Activated T-cell treated with anti-CD3 and anti-CD28 coated beads, Interleukin-2, amount 50 U/mL, for 72 hours (primary cell): Measurements from ENCODE around the gene ELMO1. TPM values are rescaled to one million over a fixed set of nuclear protein-coding genes. Genes with fewer than 3 reads are reported as not detected.

ENCODE experiments used
- ATAC-seq, 2 donors: fragments of 150-1000 bp; cut with Tn5 transposase; replicated peaks in 1 of 2; 2 replicates each; pipeline ENCODE4 v1.10.0; 2021; ENCODE audit warnings: moderate library complexity in 2 of 2, mild to moderate bottlenecking in 1 of 2
- DNase-seq, 2 donors: peaks; one replicate each; pipeline ENCODE4 v3.0.0; 2021 to 2022; ENCODE audit warnings: mixed read lengths in 1 of 2
- H3K27ac Mint-ChIP-seq: one replicate; pipeline ENCODE4 v1.8.0; 2022; ENCODE audit warnings: mild to moderate bottlenecking, moderate library complexity, mixed read lengths
- H3K27me3 Mint-ChIP-seq: one replicate; pipeline ENCODE4 v1.8.0; 2022; ENCODE audit warnings: low read depth, mixed read lengths
- H3K36me3 Mint-ChIP-seq, 2 donors: one replicate each; pipeline ENCODE4 v1.8.0; 2022; ENCODE audit warnings: mixed read lengths in 2 of 2, mild to moderate bottlenecking in 1 of 2; ENCODE audit not compliant: insufficient read depth in 2 of 2
- H3K4me1 Mint-ChIP-seq: one replicate; pipeline ENCODE4 v1.8.0; 2022; ENCODE audit warnings: low read depth, mixed read lengths
- H3K4me3 Mint-ChIP-seq, 2 donors: one replicate each; pipeline ENCODE4 v1.8.0; 2022; ENCODE audit warnings: mild to moderate bottlenecking in 2 of 2, mixed read lengths in 2 of 2, moderate library complexity in 2 of 2
- H3K9me3 Mint-ChIP-seq, 2 donors: one replicate each; pipeline ENCODE4 v1.8.0; 2022; ENCODE audit warnings: mixed read lengths in 2 of 2
- total RNA-seq, 2 donors: library from RNA; stranded (reverse); gene quantifications; one replicate each; pipeline ENCODE4 v1.2.3, GENCODE V29; 2022

The ELMO1 gene
- total RNA-seq, 2 donors from 2014 or later: 97.2 to 113 TPM

DNA sequence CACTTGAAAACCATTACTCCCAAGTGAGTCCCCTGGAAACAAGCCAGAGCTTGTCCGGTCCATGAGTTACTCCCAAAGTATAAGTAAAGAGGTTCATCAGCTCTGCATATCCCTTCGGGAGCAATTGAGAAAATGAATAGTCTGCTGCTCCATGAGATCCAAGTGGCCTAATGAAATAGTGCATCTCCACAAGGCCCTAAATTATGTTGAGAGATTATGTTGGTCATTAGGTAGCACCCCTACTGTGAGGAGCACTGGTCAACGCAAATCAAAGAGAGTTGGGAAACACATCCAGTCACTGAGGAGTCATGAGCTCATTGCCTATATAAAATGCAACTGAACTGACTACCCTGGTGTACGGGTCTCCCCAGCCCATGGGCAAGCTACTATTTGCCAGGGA lies 518.9 kb downstream of the ELMO1 start:
- no peaks in the 10 kb centered on the region for H3K27me3 Mint-ChIP-seq
- H3K9me3 Mint-ChIP-seq: peaks cover 3 to 5% of the 10 kb centered on the region in 2 donors
- H3K36me3 Mint-ChIP-seq: peaks cover 5 to 24% of the 10 kb centered on the region in 2 donors
- H3K27ac Mint-ChIP-seq: no peak overlapping the region
- ATAC-seq (no peak), DNase-seq (no peak)
- no peaks in the 10 kb centered on the region for H3K4me1 Mint-ChIP-seq
- H3K4me3 Mint-ChIP-seq: no peak overlapping the region

DNA sequence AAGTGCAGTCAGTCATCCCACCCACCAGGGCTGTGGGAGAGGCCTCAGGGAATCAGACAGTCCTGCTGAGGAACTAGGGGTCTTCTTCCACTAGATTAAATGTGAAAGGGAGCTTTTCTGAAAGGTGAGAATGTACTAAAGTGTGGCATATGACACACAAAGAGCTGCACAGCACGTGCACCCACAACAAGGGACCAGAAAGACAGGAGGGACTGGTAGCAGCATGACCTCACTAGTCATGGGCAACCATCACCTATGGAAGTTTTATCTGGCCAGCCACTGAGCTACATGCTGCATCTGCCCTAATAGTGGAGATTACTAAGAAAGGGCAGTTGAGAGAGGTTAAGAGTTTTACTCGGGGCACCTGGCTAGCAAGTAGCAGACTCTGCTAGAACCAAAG lies 519.9 kb downstream of the ELMO1 start:
- ATAC-seq (no peak), DNase-seq (no peak)
- Mint-ChIP-seq H3K4me1 (no peaks in the 10 kb centered on the region), H3K27ac (no peak overlapping the region), H3K36me3 (peaks cover 5 to 28% of the 10 kb centered on the region in 2 donors), H3K27me3 (no peaks in the 10 kb centered on the region), H3K4me3 (no peak overlapping the region), H3K9me3 (peaks cover 3 to 5% of the 10 kb centered on the region in 2 donors)

DNA sequence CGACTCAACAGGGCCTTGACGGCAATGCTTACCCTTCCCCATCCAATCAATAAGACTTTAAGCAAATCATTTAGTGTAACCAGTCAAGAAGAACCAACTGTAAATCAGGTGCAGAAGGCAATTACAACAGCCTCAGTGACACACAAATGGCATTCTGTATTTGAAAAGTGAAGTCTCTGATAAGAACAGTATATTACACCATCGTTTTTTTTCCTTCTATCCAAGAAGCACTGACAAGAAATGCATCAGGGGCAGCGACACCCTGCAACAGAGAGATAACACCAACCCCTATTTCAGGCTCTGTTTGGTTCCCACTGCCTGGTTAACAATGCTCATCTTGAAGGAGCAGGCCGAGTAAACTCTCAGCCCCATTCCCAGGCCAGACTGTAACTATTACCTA lies 520.4 kb downstream of the ELMO1 start:
- DNase-seq (no peak), ATAC-seq (no peak)
- no peak overlapping the region for H3K27ac Mint-ChIP-seq
- H3K36me3 Mint-ChIP-seq: peaks cover 3 to 29% of the 10 kb centered on the region in 2 donors
- peaks cover under 1 to 5% of the 10 kb centered on the region in 2 donors for H3K9me3 Mint-ChIP-seq
- no peak overlapping the region for H3K4me3 Mint-ChIP-seq
- no peaks in the 10 kb centered on the region for H3K27me3 Mint-ChIP-seq
- no peaks in the 10 kb centered on the region for H3K4me1 Mint-ChIP-seq

DNA sequence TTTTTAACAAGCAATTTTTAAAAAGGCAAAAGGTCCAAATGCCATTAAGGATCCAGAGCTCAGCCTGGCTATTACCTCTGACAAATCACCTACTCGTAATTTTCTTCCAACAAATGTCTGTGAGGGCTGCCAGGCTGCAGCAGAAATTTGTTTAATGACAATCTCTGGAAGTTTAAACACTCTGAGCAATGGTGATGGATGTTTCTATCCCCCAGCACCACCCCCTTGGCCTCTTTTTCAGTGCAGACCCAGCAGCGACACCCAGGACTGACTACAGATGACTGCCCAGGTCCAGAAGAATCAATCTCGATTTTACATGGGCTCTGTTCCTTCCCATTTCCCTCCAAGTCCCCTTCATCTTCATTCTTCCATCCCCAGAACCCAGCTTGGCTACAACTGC lies 523.0 kb downstream of the ELMO1 start:
- Mint-ChIP-seq H3K4me3 (no peak overlapping the region), H3K9me3 (peaks cover 2 to 9% of the 10 kb centered on the region in 2 donors), H3K27ac (no peak overlapping the region), H3K4me1 (no peaks in the 10 kb centered on the region), H3K27me3 (no peaks in the 10 kb centered on the region), H3K36me3 (peaks cover 2 to 29% of the 10 kb centered on the region in 2 donors)
- ATAC-seq (no peak), DNase-seq (no peak)

DNA sequence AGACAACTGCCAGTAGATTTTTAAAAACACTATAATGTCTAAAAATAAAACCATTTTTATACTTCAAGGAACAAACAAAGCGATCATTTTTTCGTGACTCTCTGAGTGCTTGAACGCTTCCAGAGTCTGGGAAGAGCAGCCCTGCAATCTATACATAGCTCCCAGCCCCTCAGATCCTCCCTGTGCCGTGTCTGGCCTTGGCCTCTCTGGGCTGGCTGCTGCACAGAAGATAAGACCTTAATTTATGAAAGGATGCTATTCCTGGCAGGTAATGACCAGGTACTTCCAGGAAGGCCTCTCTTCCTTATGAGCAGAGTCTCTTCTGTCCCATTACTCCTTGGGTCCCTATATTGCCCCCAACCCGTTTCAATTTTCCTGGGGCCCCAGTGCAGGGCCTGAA lies 523.5 kb downstream of the ELMO1 start:
- Mint-ChIP-seq H3K4me3 (no peak overlapping the region), H3K9me3 (peaks cover 2 to 10% of the 10 kb centered on the region in 2 donors), H3K27me3 (no peaks in the 10 kb centered on the region), H3K36me3 (peaks cover 2 to 30% of the 10 kb centered on the region in 2 donors), H3K4me1 (no peaks in the 10 kb centered on the region), H3K27ac (no peak overlapping the region)
- no peak for ATAC-seq
- no peak for DNase-seq

DNA sequence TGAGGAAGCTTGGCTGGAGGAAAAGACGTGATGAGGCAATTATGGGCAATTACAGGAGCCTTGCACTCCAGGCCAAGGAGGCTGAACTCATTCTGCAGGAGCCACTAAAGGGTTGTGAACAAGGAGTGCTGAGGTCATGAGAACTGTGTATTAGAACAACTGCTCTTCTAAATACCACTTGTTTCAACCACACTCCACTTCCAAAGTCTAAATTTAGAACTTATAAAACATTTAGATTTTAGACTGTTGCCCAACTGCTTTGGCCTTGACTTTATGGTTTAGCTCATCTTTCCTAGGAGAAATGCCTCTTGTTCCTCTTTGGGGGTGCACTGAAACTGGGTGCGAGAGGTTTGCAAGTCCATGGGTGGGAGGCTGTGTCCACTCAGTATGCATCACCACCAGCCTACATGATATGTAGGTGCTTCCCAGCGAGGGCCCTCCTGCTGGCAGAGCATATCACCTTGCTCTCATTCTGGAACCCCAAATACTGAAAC lies 524.7 kb downstream of the ELMO1 start:
- Mint-ChIP-seq H3K36me3 (peaks cover 2 to 28% of the 10 kb centered on the region in 2 donors), H3K9me3 (peaks cover 2 to 10% of the 10 kb centered on the region in 2 donors), H3K4me3 (no peak overlapping the region), H3K4me1 (no peaks in the 10 kb centered on the region), H3K27me3 (no peaks in the 10 kb centered on the region), H3K27ac (no peak overlapping the region)
- no peak for ATAC-seq
- DNase-seq: no peak

DNA sequence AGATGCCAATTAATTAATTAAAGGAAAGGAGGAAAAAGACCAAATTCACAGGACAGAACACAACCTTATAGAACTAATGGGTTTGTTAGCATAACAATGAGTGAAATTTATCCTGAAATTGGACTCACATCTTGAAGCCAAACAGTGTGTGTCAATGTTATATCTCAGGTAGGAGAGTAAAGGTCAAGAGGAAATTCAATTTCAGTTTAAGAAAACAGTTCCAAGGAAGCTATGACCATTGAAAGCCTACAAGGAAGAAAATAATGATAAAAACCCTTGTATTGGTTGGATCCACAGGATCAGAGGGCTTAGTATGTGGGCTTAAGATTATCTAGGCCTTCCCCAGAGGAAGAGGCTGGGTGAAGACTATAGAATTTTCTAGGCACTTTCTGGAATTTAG lies 525.5 kb downstream of the ELMO1 start:
- Mint-ChIP-seq H3K4me3 (no peak overlapping the region), H3K4me1 (no peaks in the 10 kb centered on the region), H3K9me3 (peaks cover 2 to 10% of the 10 kb centered on the region in 2 donors), H3K27ac (no peak overlapping the region), H3K36me3 (peaks cover 2 to 28% of the 10 kb centered on the region in 2 donors), H3K27me3 (no peaks in the 10 kb centered on the region)
- ATAC-seq (no peak), DNase-seq (no peak)

DNA sequence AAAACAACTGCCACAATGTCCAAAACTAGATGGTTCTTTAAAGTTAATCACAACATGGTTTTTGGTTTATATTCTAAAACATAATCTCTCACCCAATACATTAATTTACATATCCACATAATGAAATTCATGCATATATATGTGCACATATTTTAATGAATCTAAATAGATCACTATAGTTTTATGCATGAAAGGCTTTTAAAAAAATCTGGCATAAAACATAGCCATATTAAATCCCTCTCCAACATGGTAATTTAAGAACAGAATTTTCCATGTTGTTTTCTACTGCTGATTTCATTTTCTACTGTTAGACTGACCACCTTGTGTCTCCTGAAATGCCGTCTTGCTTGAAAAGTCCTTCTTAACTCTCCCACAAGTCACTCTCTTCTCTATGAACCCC lies 528.2 kb downstream of the ELMO1 start:
- Mint-ChIP-seq H3K9me3 (peaks cover 2 to 8% of the 10 kb centered on the region in 2 donors), H3K4me3 (no peak overlapping the region), H3K27ac (no peak overlapping the region), H3K27me3 (no peaks in the 10 kb centered on the region), H3K4me1 (no peaks in the 10 kb centered on the region), H3K36me3 (peaks cover 2 to 27% of the 10 kb centered on the region in 2 donors)
- DNase-seq: no peak
- no peak for ATAC-seq

DNA sequence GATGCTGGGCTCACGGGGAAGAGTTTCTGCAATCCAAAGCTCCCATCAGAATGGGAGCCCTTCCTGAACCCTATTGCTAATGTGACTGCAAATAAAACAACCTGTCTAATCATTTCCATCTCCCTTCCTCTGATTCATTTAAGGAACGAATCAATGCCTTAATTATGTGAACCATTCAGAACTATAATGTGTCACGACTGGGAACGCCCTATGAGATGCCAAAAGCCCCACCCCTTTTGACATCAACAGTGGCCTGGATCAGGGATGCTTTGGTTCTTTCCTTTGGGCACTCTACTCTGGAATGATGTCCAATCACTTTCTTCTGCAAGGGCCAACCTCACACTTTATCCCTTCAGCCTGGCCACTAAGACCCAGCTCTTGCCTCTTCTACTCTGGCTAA lies 528.9 kb downstream of the ELMO1 start:
- Mint-ChIP-seq H3K27me3 (no peaks in the 10 kb centered on the region), H3K36me3 (peaks cover 2 to 23% of the 10 kb centered on the region in 2 donors), H3K27ac (no peak overlapping the region), H3K4me3 (no peak overlapping the region), H3K9me3 (peaks cover 2 to 8% of the 10 kb centered on the region in 2 donors), H3K4me1 (no peaks in the 10 kb centered on the region)
- ATAC-seq (no peak), DNase-seq (no peak)

DNA sequence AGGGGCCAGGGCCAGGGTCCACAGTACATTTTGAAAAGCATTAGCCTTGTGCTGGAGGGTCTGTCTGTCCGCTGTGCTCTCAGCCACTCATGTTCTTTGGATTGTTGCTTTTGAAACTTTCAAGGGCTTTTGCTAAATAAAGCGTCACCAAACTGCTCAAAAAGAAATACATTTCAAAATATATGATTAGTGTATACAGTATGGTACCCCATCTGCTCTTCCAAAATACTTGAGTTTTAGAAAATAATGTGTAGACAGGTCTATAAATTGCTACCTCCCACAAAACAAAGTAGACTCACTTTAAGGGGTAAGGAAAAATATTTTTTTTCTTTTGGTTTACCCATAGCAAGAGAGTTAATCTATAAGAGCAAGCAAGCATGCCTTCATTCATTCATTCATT lies 530.1 kb downstream of the ELMO1 start:
- Mint-ChIP-seq H3K9me3 (peaks cover 2 to 8% of the 10 kb centered on the region in 2 donors), H3K4me3 (no peak overlapping the region), H3K36me3 (peaks cover 2 to 16% of the 10 kb centered on the region in 2 donors), H3K27ac (no peak overlapping the region), H3K4me1 (no peaks in the 10 kb centered on the region), H3K27me3 (no peaks in the 10 kb centered on the region)
- no peak for ATAC-seq
- DNase-seq: no peak

DNA sequence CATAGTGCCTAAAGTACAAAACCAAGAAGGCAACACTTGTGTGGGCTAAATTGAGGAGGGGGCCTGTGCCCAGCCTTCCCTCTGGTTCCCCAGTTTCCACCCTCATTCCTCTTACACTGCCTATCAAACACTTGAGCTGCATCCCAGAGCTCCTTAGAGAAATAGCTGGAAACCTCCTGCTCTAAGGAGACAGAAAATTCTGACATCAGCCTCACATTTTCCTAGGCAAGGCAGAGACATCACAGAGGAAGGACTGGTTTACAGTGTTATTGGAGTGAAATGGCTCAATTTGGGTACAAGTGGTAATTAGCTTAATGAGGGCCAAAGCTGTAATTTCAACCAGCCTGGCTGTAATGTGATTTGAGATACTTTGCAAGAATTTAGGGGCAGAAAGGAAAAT lies 532.0 kb downstream of the ELMO1 start:
- H3K36me3 Mint-ChIP-seq: peaks cover 2 to 9% of the 10 kb centered on the region in 2 donors
- H3K27ac Mint-ChIP-seq: no peak overlapping the region
- no peaks in the 10 kb centered on the region for H3K27me3 Mint-ChIP-seq
- no peak overlapping the region for H3K4me3 Mint-ChIP-seq
- H3K4me1 Mint-ChIP-seq: no peaks in the 10 kb centered on the region
- DNase-seq (no peak), ATAC-seq (no peak)
- peaks cover 0 to 4% of the 10 kb centered on the region in 2 donors for H3K9me3 Mint-ChIP-seq

DNA sequence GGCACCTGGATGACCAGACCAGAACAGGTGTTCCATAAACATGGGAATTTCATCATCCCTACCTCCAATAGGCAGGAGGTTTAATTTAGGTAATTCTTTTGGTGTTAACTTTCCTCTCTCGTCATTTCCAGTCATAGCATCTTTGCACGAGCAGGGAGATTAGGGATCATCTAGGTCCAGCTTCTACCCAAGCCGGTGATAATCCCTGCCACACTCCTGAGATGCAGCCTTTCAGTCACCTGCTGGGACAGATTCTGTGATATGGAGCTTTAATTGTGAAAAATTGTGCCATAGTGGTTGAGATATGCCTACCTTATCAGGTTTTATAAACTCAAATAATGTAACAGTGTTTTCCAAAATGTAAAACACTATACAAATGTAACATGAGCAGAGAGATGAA lies 532.5 kb downstream of the ELMO1 start:
- Mint-ChIP-seq H3K4me3 (no peak overlapping the region), H3K36me3 (peaks cover 2 to 9% of the 10 kb centered on the region in 2 donors), H3K27me3 (no peaks in the 10 kb centered on the region), H3K4me1 (no peaks in the 10 kb centered on the region), H3K27ac (no peak overlapping the region), H3K9me3 (peaks cover 0 to 3% of the 10 kb centered on the region in 2 donors)
- no peak for DNase-seq
- no peak for ATAC-seq

DNA sequence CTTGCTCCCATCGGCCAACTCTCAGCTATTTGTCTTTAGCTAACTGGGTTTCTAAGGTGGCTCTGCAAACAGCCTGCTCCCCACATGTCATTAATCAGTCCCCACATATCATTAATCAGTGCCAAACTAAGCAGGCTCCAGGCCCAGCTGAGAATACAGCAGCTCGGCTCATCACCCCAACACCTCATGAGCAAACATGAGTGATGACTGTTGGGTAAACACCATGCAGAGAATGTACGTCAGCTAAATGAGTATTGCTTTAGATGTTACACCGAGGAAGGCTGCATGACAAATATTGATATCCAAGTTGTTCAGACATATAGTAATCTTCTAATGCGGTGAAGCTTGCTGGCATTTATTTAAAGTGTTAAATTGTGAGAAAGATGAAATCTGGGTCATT lies 536.9 kb downstream of the ELMO1 start:
- no peaks in the 10 kb centered on the region for H3K27me3 Mint-ChIP-seq
- H3K27ac Mint-ChIP-seq: no peak overlapping the region
- H3K9me3 Mint-ChIP-seq: no peaks in the 10 kb centered on the region
- H3K4me3 Mint-ChIP-seq: no peak overlapping the region
- H3K4me1 Mint-ChIP-seq: no peaks in the 10 kb centered on the region
- DNase-seq (no peak), ATAC-seq (no peak)
- peaks cover 6 to 10% of the 10 kb centered on the region in 2 donors for H3K36me3 Mint-ChIP-seq

DNA sequence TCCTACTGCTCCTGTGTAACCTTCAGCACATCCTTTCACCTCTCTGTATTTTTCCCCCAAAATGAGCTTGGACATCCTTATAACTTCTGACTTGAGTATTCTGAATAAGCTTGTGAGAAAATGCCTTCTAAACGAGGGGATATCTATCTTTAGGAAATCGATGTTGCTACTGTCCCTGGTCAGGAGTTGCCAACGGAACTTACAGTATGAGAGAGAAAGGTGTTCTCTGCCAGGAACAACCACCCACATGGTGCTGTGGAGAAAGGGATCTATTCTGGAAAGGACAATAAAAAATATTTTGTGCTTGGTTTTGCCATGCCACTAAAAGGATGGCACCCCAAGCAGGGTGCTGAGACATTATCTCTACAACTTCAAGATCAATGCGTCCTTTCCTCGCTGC lies 537.8 kb downstream of the ELMO1 start:
- ATAC-seq: no peak
- no peaks in the 10 kb centered on the region for H3K4me1 Mint-ChIP-seq

More for the DNA sequence above, 537.8 kb downstream of the ELMO1 start:
- H3K27me3 Mint-ChIP-seq: no peaks in the 10 kb centered on the region
- H3K9me3 Mint-ChIP-seq: no peaks in the 10 kb centered on the region
- no peak for DNase-seq
- no peak overlapping the region for H3K4me3 Mint-ChIP-seq
- H3K36me3 Mint-ChIP-seq: peaks cover 6 to 8% of the 10 kb centered on the region in 2 donors
- H3K27ac Mint-ChIP-seq: no peak overlapping the region
